Activated CD4-positive, alpha-beta T cell treated with anti-CD3 and anti-CD28 coated beads, Interleukin-2, Interleukin-4, amounts not matched to agents 100 ng/mL and 50 ng/mL, durations not matched to agents 16 hours and 8 hours (primary cell): ENCODE results near the gene RALGAPB.

Experiments used
- DNase-seq: peaks from one replicate; pipeline ENCODE4 v3.0.0-alpha.2; 2020; ENCODE audit warnings: low spot score

Gene RALGAPB

DNA sequence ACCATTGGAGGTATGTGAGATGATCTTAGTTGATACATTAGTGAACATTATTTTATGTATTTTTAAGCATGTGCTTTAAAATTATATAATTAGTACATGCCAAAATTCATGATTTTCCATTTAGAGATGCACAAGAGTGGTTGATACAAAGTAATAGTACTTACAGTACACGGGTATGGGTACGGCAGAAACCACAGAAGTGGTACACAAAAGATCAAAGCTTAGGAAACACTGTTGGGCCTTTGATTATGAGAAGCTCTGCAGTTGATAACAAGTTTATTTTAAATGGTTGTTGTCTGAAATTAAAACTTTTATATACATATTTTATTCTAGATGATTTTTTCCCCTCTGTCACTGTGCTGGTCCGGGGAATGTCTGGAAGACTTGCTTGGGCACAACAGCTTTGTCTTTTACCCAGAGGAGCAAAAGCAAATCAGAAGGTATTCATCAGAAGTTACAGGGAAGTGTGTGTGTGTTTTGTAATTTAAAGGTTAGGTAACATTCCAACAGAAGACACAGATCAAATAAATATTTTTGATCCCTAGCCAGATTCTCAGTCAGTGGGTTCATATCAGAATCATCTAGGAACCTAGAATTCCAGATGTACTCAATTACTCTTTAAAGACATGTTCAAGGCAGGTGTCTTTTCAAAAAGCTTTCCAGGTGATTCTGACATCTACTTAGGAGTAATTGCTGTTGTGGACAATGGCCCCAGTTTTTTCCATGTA lies 75.9 kb downstream of the RALGAPB start:
- no peak for DNase-seq

DNA sequence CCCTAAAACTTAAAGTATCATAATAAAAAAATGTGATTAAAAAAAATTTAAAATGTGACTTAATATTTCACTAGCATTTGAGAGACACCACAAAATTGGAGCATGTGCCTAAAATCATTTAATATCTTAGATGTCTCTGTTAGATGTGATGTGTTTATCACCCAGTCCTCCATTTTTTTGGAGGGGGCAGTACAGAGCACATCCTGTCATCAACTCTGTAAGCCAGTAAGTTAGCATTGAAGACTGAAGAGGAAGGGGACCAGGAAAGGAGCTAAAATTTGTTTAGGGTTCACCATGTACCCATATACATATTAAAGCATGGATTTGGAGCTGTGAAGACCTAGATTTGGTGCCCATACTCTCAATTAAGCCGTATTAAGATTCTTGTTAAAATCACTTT lies 77.6 kb downstream of the RALGAPB start:
- no peak for DNase-seq

DNA sequence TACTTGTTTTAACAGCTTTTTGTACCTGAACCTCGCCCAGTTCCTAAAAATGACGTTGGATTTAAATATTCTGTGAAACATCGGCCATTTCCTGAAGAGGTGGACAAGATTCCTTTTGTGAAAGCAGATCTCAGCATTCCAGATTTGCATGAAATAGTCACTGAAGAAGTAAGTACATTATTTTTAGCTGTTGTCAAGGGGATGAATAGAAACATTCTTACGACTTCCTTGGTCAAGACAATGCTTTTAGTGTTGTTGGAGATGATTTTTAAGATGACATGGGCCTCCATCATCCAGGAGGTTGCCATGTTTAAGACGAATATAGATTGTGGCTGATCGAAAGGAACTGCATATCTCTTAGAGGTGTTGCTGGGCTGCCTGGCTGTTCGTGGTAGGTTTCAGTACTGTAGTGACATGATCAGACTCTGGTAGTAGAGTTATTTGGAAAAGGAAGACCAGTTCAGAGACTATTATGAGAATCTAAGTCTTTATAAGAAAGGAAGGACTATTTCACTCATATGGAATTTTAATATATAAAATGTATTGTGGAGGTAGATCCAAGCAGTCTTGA lies 78.5 kb downstream of the RALGAPB start:
- no peak for DNase-seq

DNA sequence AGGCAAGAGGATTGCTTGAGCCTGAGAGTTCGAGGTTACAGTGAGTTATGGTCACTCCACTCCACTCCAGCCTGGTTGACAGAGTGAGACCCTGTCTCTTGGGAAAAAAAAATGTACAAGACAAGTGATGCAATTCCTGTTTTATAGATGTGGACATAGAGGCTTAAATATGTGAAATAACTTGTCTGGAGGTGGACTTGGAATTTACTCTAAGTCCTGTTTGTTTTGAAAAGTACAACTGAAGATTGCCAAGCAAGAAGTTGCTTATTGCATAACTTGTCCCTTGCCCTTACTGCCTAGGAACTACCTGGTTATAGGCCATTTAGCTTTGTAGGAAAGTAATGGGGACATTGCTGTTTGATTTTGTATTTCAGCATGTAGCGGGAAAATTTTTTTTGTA lies 82.3 kb downstream of the RALGAPB start:
- DNase-seq, result no peak

DNA sequence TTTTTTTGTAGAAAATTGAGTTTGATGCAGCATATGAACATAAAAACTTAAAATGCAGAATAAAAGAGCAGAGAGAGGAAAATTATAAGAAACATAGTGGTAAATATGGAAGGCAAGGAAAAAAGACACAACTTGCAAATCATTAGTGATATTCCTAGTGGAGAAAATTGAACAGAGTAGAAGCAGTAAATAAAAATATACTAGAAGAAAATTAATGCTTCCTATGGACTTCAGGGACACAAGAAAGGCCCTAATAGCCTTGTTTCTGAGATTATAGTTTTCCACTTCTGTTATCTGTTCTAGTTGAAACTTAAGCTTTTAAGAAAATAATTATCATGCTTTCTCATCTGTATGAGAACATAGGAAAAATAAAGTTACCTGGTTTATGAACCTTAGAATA lies 82.8 kb downstream of the RALGAPB start:
- no peak for DNase-seq

DNA sequence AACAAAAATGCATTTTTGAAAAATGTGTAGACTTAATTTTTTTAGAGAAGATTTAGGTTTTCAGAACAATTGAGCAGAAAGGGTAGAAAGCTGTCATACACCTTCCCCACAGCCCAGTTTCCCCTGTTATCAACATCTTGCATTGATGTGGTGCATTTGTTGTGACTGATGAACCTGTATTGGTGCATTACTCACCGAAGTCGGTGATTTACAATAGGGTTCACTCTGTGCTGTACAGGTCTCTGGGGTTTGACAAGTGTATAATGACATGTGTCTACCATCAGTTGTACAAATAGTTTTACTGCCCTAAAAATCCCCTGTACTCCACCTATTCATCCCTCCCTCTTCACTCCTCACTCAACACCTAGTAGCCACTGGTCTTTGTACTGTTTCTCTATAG lies 84.5 kb downstream of the RALGAPB start:
- no peak for DNase-seq

DNA sequence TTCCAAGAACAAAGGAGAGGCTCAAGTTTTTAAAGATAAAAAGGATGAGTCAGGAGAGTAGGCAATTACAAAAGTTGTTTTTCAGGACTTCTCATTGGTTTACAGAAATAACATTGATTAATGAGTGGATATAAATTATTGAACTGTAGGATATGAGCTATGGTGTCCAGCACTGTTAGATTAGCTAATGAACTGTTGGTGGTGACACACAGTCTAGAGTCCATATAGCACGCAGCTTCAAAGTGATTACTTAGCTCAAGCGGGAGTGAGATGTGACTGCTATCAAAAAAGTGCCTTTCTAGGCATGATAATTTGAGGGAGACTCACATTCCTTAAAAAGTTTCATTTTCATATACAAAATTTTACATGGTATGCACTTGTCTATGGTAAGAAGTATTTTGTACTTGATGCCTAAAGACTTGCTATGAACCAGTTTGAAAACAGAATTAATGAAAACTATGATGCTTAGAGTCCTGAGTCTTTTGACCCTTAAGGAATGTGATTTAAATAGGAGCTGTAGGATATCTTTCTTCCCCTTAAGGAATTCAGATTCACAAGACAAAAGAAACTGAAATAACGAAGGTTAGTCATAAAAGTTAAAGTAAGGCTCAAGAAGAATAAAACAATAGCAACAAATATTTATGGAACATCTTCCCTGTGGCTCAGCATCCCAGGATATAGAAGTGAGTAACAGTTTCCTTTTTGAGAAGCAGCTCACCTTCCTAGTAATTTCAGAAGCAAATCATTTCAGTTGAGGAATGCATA lies 86.1 kb downstream of the RALGAPB start:
- DNase-seq, result no peak

DNA sequence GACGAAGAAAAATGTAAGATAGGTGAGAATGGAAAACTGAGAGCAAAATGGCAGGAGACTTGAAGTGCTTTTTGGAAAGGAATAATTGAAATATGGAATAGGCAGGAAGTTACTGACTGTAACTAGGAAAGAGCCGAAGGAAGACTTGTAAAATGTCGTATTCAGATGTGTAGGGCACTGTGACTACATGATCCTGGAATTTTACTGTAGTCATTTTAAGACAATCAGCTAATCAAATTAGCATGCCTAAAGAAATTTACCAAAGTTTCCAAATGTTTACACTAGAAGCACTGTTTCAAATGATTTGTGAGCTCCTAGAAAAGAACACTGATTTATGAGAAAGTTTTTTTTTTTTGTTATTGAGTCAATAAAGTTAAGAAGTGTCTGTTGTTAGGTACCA lies 87.1 kb downstream of the RALGAPB start:
- DNase-seq, result no peak

DNA sequence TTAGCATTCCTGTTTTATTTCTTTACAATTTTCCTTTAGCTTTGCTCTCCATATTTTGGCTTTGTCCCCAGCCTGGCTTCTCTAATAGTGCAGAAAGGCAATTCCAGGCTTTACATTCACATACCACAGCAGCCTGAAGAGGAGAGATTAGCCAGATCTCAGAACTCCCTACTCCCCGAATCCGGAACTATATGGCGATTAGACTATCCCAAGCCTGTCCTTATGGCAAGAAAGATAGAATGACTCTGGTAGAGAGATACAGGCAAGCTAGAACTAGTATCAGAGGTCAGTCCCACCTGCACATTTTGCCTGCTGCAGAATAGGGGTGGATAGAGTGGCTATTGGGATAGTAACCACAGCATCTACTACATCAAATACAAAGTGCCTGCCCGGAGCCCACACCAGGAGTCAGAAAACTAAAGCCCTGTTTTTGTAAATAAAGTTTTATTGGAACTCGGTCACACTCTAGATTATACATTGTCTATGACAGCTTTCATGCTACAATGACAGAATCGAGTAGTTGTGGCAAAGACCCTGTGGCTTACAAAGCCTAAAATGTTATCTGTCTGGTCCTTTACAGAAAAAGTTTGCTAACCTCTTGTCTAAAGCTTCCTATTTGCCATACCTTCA lies 91.3 kb downstream of the RALGAPB start:
- no peak for DNase-seq

DNA sequence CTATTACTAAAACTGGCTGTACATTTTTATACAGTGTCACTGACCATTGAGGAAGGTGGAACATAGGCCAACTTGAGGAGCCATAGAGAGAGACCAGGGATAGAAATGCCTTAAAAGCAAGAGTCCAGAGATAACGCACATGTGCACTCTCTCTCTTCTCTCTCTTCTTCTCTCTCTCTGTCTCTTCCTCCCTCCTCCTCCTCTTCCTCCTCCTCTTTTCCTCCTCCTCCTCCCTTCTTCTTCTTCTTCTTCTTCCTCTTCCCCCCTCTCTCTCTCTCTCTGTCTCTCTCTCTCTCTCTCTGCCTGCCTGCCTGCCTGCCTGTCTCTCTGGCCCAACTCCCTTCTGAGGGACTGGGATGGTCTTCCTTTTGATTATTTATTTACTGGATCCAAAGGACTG lies 92.0 kb downstream of the RALGAPB start:
- no peak for DNase-seq

DNA sequence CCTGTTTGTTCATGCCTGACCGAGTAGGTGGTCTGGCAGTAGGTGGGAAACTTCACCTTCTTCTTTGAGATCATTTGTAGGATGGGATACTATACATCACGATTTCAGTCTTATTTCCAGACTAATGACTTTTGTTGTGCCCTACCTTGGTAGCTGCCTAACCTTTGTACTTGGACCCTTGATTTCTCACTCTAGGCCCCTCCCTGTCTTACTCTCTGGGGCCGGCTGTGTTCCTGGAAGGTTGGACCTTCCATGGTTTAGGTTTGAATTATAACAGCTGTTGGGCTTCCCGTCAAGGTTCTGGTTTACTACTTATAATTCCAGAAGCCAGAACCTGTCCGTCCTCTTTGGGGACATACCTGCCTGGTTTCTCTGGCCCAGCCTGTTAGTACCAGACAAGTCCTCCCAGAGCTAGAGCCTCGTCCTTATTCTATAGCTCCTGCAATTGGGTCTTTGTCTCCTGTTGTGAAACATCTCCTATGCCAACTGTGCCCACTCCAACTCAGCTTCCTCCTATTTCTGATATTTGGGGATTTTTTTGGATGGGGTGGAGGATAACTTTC lies 93.5 kb downstream of the RALGAPB start:
- no peak for DNase-seq

DNA sequence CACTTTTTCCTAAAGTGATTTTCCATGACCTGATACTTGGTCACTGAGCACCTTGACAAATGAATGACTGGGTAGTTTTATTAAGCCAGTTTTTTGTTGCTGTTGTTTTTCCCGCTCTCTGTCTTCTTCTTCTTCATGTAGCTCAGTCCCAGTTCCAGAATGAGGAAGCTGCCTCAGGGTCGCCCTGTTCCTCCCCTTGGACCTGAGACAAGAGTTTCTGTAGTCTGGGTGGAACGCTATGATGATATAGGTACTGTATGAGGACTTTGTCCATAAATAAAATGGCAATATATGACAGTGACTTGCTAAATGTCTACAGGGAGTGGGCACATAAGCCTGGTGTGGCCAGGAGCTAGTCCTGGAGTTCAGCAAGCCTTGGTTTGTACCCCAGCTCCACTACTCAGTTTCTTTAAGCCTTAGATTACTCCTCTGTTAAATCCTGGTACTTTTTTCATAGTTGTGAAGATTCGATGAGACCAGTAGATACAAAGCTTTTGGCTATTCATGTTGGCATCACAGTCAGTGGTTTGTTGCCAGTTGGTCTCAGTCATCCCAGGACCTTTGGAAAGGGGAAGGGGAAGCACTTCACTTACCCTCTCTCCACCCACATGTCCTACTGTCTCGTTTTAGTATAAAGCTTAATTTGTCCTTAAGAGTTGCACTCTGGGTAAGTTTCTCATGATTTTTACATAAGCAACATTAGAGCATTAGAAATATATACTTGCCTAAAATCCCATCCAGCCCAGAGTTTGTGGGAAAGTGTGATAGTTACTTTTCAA lies 97.3 kb downstream of the RALGAPB start:
- DNase-seq, result no peak

DNA sequence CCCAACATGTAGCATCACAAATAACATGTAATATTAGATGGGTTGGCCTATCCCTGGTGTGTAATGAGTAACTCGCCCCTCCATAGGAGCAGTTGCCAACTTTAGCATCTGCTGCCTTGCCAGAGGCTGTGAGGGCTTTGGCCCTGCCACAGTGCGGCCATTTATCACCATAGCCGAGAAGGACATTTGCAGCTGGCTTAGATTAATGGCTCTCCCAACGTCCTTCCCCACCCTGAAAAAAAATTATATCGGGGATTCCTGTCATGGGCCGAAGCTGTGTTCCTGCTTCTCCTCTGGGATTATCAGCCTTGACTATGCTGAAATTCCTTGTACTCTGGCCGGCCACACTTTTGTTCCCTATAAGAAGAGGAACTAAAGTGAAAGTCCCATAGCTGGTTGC lies 100.8 kb downstream of the RALGAPB start:
- no peak for DNase-seq

DNA sequence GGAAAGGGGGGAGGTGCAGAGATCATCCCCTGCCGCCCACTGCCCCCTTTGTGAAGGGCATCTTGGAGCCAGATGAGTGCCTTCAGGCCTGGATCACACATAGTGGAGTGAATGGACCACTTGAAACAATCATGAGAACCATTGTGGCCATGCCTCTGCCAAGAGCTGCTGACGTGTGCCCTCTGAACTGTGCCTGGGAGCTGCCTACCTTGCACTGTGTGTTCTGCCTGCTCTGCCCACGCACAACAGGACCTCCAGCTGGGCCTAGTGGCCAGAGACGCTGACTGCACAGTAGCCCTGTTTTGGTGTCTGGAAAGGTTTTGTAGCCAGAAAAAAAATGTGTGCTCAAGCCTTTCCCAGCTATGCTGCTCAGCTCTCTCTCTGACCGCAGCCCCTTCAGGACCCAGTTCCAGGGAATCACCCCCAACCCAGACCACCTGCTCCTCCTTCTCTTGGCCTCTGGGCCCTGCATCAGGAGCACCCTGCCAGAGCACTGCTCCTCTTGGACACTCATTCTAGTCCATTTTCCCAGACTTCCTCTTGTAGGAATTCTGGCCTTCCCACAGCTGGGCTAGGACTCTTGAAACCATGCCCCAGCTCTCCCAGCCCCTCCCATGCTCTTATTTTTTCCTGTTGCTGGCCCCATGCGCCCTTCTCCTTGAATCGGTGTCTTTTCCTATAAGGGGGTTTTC lies 106.7 kb downstream of the RALGAPB start:
- no peak for DNase-seq

DNA sequence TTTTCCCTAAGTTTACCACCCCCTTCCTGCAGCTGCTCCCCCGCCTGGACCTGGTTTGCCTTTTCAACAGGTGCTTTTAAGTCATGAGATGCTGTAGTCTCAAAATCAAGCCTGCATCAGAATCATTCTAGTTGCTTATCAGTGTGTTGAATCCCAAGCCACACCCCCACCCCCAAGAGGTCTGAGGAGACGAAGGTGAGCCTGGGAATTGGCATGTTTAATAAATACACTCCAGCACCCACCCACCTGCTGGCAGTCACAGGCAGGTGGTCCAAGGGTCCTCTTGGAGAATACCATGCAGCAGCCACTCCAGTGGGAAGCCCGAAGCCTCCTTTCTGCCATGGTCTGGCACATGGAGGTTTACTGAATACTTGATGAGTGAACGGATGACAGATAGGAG lies 107.3 kb downstream of the RALGAPB start:
- no peak for DNase-seq

DNA sequence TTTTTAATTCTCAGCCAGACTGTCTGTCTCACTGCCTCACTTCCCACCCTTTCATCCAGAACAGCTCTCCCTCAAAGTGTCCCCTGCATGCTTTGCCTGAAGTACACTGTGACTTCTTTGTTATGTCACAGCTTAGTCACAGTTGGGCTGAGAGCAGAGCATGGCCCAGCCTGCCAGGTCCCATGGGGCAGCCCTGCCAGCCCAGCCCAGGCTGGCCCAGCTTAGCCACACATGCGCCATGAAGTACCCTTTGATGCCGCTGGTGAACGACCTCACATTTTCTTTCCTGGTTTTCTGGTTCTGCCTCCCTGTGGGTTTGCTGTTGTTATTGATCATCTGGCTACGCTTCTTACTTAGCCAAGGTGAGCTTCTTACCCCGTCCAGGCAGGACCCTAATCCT lies 108.4 kb downstream of the RALGAPB start, which contains the start of gene ADIG:
Gene ADIG (plus strand): TSS at position 185 of the 400 bp plus-strand sequence. CDS start 54 bp downstream, at position 239.
- no peak for DNase-seq

DNA sequence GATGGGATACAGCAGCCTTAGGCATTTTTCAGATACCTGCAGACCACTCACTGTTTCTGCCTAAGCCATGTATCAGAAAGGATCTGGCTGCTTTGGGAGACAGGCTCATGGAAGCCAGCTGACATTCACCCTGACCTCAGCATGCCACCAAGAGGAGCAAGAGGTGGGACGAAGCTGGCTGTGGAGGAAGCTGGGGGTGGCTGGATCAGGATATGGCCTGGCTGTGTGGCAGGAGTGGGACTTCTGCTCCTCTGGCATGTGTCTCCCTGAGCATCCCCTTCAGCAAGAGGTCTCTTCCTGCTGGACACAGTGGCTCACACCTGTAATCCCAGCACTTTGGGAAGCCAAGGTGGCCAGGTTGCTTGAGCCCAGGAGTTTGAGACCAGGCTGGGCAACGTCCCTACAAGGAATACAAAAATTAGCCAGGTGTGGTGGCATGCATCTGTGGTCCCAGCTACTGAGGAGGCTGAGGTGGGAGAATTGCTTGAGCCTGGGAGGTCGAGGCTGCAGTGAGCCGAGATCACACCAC lies 109.3 kb downstream of the RALGAPB start:
- no peak for DNase-seq

DNA sequence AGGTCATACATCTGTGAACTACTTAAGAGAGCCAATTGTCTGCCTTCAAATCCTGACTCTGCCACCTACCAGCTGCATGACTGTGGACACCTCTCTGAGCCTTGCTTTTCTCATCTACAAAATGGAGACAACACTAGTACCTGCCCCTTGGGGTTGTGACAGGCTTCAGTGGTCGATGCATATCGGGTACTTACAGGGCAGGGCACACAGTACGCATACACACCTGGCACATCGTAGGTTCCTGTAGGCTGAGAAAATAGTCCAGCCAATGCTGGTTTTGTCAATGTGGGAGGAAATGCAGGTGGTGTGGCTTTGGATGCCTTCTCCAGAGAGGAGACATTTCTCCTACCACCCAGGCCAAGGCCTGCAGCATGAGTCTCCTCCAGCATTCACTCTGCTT lies 110.7 kb downstream of the RALGAPB start:
- DNase-seq, result no peak

DNA sequence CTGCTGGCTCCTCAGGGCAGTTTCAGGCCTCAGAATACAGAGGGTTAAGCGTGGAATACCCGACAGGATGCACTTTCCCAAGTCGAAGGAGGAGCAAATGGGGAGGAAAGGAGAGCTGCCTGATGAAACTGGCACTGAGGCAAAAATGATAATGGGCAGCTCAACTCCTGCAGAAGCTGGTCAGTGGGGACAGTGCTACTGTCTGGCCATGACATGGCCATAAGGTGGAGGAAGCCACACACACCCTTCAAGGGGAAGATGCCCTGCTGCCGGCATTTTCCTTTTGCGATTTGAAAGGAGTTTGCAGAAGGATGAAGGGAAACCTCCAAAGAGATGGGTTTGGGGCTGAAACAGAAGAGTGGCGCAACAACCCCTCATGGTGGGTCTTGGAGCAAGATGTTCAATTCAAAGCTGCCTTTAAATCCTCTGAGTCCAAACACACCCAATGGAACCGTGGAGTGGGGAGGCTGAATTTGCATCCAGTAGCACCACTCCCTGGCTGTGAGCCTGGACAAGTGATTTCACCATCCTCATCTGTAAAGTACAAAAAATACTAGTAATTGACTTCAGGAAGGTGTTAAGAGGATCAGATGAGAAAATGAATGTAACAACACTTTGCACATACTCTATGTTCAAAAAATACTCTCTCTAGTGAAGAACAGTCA lies 111.6 kb downstream of the RALGAPB start:
- no peak for DNase-seq
